Lower leg skin (tissue), 3 donors: ENCODE measurements around the gene E2F2.

ENCODE experiments used
- CTCF ChIP-seq, 3 donors: fragments of 450-650 bp; IDR thresholded peaks; one replicate each; pipeline ENCODE4 v1.5.1; 2016; ENCODE audit warnings: antibody characterized with exemption in 3 of 3, mild to moderate bottlenecking in 3 of 3, moderate library complexity in 2 of 3
- POLR2A ChIP-seq, 2 donors: fragments of 450-650 bp; IDR thresholded peaks; one replicate each; pipeline ENCODE4 v1.6.1; 2016 to 2017; ENCODE audit warnings: antibody characterized with exemption in 2 of 2, mild to moderate bottlenecking in 1 of 2, moderate library complexity in 1 of 2

GRCh38 chr1:23480187-23481025, 50.6 kb downstream of the E2F2 start:
- TF ChIP-seq POLR2A (IDR thresholded peaks at IDR 0.05): no peak
- no peak for TF ChIP-seq CTCF (IDR thresholded peaks at IDR 0.05)
